ENCODE measurements around the gene ZBTB49. TPM values are rescaled to one million over a fixed set of nuclear protein-coding genes. Genes with fewer than 3 reads are reported as not detected.

ZBTB49 gene
- total RNA-seq, 2 experiments from 2014 or later = 4.8 to 6.3 TPM

DNA sequence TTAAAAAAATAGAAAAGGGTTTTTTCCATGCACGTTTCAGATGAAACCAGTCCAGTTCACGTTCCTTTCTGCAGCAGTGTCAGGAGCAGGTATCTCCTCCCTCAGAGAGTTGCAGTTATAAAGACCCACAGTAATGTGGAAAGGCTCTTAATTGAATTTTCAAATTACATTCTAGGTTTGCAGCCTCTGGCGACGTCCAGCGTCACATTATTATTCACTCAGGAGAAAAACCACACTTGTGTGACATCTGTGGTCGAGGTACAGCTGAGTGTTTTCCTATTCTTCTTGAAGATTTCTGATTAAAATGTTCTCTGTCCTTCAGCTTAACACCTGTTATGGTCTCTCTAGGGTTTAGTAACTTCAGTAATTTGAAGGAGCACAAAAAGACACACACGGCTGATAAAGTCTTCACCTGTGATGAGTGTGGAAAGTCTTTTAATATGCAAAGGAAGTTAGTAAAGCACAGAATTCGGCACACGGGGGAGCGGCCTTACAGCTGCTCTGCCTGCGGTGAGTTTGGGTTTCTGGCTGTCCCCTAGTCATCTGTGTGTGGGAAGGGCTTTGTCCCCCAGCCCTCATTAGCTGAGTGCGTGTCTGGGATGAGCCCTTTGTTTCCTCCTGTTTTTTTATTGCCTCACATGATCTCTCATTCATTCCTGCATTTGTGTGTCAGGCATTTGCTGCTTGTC, 25.6 kb downstream of the ZBTB49 start:
- Mint-ChIP-seq H3K27me3 (no peaks in the 10 kb centered on the region), H3K27ac (no peak overlapping the region), H3K9me3 (no peaks in the 10 kb centered on the region), H3K4me1 (ENCODE audit: low read depth) (no peaks in the 10 kb centered on the region), H3K36me3 (ENCODE audit: low read depth) (peaks cover 8% of the 10 kb centered on the region), H3K4me3 (no peak overlapping the region)
- intact Hi-C loops (cut with micrococcal nuclease) = no loop called here
- ChIA-PET CTCF (no interaction called here), POLR2A (no interaction called here)
- TF ChIP-seq, protein P1, sequence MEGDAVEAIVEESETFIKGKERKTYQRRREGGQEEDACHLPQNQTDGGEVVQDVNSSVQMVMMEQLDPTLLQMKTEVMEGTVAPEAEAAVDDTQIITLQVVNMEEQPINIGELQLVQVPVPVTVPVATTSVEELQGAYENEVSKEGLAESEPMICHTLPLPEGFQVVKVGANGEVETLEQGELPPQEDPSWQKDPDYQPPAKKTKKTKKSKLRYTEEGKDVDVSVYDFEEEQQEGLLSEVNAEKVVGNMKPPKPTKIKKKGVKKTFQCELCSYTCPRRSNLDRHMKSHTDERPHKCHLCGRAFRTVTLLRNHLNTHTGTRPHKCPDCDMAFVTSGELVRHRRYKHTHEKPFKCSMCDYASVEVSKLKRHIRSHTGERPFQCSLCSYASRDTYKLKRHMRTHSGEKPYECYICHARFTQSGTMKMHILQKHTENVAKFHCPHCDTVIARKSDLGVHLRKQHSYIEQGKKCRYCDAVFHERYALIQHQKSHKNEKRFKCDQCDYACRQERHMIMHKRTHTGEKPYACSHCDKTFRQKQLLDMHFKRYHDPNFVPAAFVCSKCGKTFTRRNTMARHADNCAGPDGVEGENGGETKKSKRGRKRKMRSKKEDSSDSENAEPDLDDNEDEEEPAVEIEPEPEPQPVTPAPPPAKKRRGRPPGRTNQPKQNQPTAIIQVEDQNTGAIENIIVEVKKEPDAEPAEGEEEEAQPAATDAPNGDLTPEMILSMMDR (IDR thresholded peaks at IDR 0.05) = no peak
- ATAC-seq (no peak), DNase-seq (no peak)

DNA sequence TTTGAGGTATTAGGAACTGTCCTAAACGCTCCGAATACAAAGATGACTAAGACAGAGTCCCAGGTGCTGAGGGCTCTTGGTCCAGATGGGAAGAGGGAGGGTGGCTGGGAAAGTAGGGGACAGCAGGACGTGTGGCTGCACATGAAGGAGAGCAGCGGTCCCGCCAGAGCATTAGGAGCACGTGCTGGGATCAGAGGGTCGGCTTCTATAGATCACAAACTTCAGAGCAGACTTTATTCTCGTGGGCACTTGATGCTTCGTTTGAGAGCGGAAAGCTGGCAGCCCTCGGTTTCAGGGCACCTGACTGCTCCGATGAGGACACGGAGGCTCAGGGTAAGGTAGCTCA, 26.1 kb downstream of the ZBTB49 start:
- H3K36me3 Mint-ChIP-seq (ENCODE audit: low read depth) = peaks cover 12% of the 10 kb centered on the region
- ATAC-seq = no peak
- DNase-seq = no peak
- intact Hi-C loops (cut with micrococcal nuclease) = no loop called here
- no peak overlapping the region for H3K4me3 Mint-ChIP-seq
- no peaks in the 10 kb centered on the region for H3K4me1 Mint-ChIP-seq (ENCODE audit: low read depth)
- ChIA-PET POLR2A (no interaction called here), CTCF (no interaction called here)
- no peaks in the 10 kb centered on the region for H3K27me3 Mint-ChIP-seq
- H3K27ac Mint-ChIP-seq = no peak overlapping the region
- H3K9me3 Mint-ChIP-seq = no peaks in the 10 kb centered on the region
- TF ChIP-seq, protein P1 (IDR thresholded peaks at IDR 0.05) = no peak

DNA sequence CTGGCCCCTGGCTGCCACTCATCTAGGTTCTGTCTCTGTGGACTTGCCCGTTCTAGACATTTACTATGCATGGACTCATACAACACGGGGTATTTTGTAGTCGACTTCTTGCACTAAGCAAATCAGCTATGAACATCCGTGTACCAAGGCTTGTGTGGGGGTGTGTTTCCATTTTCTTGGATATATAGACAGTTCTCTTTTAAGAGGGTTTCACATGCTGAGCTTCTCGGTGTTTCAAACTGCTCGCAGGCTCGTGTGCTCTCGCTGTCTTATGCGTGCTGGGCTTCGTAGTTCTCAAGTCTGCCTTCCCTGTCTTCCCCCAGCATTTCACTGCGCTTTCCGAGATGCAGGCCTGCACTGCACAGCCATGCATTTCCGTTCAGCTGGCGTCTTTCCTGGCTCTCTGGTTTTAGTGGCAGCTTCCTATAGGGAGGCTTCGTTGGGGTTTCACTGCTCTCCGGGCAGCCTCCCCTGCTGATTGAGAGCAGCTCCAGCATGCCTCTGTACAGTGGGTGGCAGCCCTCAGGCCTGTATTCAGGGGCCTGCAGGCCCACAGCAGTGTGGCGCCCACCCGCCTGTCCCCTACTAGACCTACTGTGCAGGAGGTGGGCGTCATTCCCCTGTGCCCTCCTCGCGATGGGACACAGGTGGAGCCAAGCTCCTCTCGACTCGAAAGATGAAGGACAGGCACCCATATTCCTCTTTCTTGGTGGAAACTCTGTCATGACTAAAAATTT, 27.6 kb downstream of the ZBTB49 start:
- H3K9me3 Mint-ChIP-seq = no peaks in the 10 kb centered on the region
- DNase-seq = no peak
- no peak overlapping the region for H3K27ac Mint-ChIP-seq
- peaks cover 21% of the 10 kb centered on the region for H3K36me3 Mint-ChIP-seq (ENCODE audit: low read depth)
- no peak for ATAC-seq
- TF ChIP-seq, protein P1 (IDR thresholded peaks at IDR 0.05) = no peak
- ChIA-PET POLR2A (no interaction called here), CTCF (no interaction called here)
- H3K27me3 Mint-ChIP-seq = no peaks in the 10 kb centered on the region
- intact Hi-C loops (cut with micrococcal nuclease) = no loop called here
- H3K4me3 Mint-ChIP-seq = no peak overlapping the region
- no peaks in the 10 kb centered on the region for H3K4me1 Mint-ChIP-seq (ENCODE audit: low read depth)

DNA sequence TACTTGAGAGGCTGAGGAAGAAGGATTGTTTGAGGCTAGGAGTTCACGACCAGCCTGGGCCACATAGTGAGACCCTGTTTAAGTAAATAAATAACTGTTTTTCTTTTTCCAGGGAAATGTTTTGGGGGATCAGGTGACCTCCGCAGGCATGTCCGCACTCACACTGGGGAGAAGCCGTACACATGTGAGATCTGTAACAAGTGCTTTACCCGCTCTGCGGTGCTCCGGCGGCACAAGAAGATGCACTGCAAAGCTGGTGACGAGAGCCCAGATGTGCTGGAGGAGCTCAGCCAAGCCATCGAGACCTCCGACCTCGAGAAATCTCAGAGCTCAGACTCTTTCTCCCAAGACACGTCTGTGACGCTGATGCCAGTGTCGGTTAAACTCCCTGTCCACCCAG, 30.5 kb downstream of the ZBTB49 start:
- Mint-ChIP-seq H3K4me1 (ENCODE audit: low read depth) (no peaks in the 10 kb centered on the region), H3K4me3 (no peak overlapping the region), H3K36me3 (ENCODE audit: low read depth) (peaks cover 18% of the 10 kb centered on the region), H3K27ac (no peak overlapping the region), H3K27me3 (no peaks in the 10 kb centered on the region), H3K9me3 (no peaks in the 10 kb centered on the region)
- TF ChIP-seq, protein P1 (IDR thresholded peaks at IDR 0.05) = no peak
- intact Hi-C loops (cut with micrococcal nuclease) = no loop called here
- ChIA-PET CTCF (no interaction called here), POLR2A (interaction anchor here (1.7 kb wide), 1 partner anchor 38 kb away, joined by 4 read pairs; no protein-coding TSS in a partner anchor)
- no peak for ATAC-seq
- DNase-seq = no peak

DNA sequence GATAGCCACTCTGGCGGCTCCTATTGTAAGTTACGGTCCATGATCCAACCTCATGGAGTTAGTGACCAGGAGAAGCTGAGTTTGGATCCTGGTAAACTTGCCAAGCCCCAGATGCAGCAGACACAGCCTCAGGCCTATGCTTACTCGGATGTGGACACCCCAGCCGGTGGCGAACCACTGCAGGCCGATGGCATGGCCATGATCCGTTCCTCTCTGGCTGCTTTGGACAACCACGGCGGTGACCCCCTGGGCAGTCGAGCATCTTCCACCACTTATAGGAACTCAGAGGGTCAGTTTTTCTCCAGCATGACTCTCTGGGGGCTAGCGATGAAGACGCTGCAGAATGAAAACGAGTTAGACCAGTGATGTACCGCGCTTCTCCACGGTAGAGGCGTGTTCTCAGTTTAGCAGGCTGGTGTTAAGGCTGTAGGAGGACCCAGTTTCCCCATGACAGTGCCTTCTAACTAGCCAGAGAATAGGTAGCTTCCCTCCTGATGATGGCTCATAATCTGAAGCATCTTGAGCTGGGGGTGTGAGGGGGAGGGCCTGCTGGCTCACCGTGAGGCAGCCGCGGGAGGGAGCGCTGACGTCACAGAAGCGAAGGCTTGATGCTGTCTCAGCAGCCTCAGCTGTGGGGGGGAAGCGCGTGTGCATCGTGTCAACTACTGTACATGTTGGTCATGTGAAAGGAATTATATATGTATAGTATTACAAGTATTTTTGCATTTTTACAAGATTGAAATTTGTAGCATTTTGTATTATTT, 31.1 kb downstream of the ZBTB49 start:
- DNase-seq (no peak), ATAC-seq (no peak)
- H3K27me3 Mint-ChIP-seq = no peaks in the 10 kb centered on the region
- intact Hi-C loops (cut with micrococcal nuclease) = no loop called here
- ChIA-PET POLR2A (interaction anchor here (1.7 kb wide), 1 partner anchor 39 kb away, joined by 4 read pairs; no protein-coding TSS in a partner anchor), CTCF (no interaction called here)
- H3K4me3 Mint-ChIP-seq = no peak overlapping the region
- no peak overlapping the region for H3K27ac Mint-ChIP-seq
- H3K9me3 Mint-ChIP-seq = no peaks in the 10 kb centered on the region
- no peaks in the 10 kb centered on the region for H3K4me1 Mint-ChIP-seq (ENCODE audit: low read depth)
- TF ChIP-seq, protein P1 (IDR thresholded peaks at IDR 0.05) = no peak
- peaks cover 18% of the 10 kb centered on the region for H3K36me3 Mint-ChIP-seq (ENCODE audit: low read depth)
